BLaER1 treated with 17β-estradiol and CSF1 and Interleukin-3, amounts not matched to agents 10 nM and 100 nM (cell line): ENCODE measurements around the gene FAM222A.

Experiments used
- H3K27ac ChIP-seq, 11 experiments: shearing (Covaris generic); formaldehyde crosslinking; 2 replicates each; pipeline ENCODE4 v1.8.1; 2022
- H3K27me3 ChIP-seq, 11 experiments: shearing (Covaris generic); formaldehyde crosslinking; 2 replicates each; pipeline ENCODE4 v1.8.1; 2022
- H3K36me3 ChIP-seq, 11 experiments: shearing (Covaris generic); formaldehyde crosslinking; 2 replicates each; pipeline ENCODE4 v1.8.1; 2022
- H3K4me1 ChIP-seq, 10 experiments: shearing (Covaris generic); formaldehyde crosslinking; 2 replicates each; pipeline ENCODE4 v1.8.1; 2022
- H3K4me2 ChIP-seq, 11 experiments: shearing (Covaris generic); formaldehyde crosslinking; 2 replicates each; pipeline ENCODE4 v1.8.1; 2022
- H3K4me3 ChIP-seq, 10 experiments: shearing (Covaris generic); formaldehyde crosslinking; 2 replicates each; pipeline ENCODE4 v1.8.1; 2022
- H3K9ac ChIP-seq, 11 experiments: shearing (Covaris generic); formaldehyde crosslinking; 2 replicates each; pipeline ENCODE4 v1.8.1; 2022
- H3K9me3 ChIP-seq, 11 experiments: shearing (Covaris generic); formaldehyde crosslinking; replicated peaks in 1 of 11; 2 replicates each; pipeline ENCODE4 v1.8.1; 2022
- H4K20me1 ChIP-seq, 11 experiments: shearing (Covaris generic); formaldehyde crosslinking; 2 replicates each; pipeline ENCODE4 v1.8.1; 2022
- Cebpa-rat ChIP-seq, 11 experiments: shearing (Covaris generic); IDR thresholded peaks; 2 replicates each; pipeline ENCODE4 v1.8.1; 2022

Gene FAM222A

GRCh38 chr12:109737631-109738030 is 24.0 kb downstream of the FAM222A start:
- Histone ChIP-seq H3K4me3 (no peak overlapping the region), H3K36me3 (no peaks in the 10 kb centered on the region), H3K4me2 (no peak overlapping the region), H3K4me1 (peaks cover 0 to 17% (median 5%) of the 10 kb centered on the region in 10 experiments; a peak in 9 of 20 replicates), H3K9me3 (no peaks in the 10 kb centered on the region), H3K27me3 (no peaks in the 10 kb centered on the region), H3K27ac (no peak overlapping the region), H4K20me1 (peaks cover 0 to 79% (median 23%) of the 10 kb centered on the region in 11 experiments; a peak in 13 of 22 replicates), H3K9ac (no peak overlapping the region)
- no peak for TF ChIP-seq Cebpa-rat (IDR thresholded peaks at IDR 0.05)

DNA sequence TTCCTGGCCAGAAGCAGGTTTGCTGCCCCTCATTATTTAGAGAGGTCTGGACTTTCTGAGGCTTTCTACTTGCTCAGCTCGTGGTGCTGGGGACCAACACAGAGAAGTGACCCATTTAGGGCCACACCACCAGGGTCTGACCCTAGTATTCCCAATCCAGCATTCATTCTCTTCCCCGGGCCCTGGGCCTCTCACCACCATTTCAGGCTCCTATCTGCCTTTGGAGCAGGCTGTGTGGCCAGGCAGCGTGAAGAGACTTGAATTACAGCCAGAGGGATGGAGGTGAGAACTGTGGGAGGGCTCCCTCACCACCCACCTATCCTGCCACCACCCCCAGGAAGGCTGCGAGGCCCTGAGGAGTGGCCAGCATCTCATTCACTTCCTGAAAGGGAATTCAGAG is 24.6 kb downstream of the FAM222A start:
- no peak overlapping the region for H3K27ac ChIP-seq
- H3K4me3 ChIP-seq = no peak overlapping the region
- peaks cover 0 to 17% (median 5%) of the 10 kb centered on the region in 10 experiments; a peak in 9 of 20 replicates for H3K4me1 ChIP-seq
- no peaks in the 10 kb centered on the region for H3K27me3 ChIP-seq
- no peak for TF ChIP-seq Cebpa-rat (IDR thresholded peaks at IDR 0.05)
- H3K9ac ChIP-seq = no peak overlapping the region
- H3K4me2 ChIP-seq = no peak overlapping the region
- H3K36me3 ChIP-seq = no peaks in the 10 kb centered on the region
- no peaks in the 10 kb centered on the region for H3K9me3 ChIP-seq
- H4K20me1 ChIP-seq = peaks cover 0 to 75% (median 23%) of the 10 kb centered on the region in 11 experiments; a peak in 13 of 22 replicates

DNA sequence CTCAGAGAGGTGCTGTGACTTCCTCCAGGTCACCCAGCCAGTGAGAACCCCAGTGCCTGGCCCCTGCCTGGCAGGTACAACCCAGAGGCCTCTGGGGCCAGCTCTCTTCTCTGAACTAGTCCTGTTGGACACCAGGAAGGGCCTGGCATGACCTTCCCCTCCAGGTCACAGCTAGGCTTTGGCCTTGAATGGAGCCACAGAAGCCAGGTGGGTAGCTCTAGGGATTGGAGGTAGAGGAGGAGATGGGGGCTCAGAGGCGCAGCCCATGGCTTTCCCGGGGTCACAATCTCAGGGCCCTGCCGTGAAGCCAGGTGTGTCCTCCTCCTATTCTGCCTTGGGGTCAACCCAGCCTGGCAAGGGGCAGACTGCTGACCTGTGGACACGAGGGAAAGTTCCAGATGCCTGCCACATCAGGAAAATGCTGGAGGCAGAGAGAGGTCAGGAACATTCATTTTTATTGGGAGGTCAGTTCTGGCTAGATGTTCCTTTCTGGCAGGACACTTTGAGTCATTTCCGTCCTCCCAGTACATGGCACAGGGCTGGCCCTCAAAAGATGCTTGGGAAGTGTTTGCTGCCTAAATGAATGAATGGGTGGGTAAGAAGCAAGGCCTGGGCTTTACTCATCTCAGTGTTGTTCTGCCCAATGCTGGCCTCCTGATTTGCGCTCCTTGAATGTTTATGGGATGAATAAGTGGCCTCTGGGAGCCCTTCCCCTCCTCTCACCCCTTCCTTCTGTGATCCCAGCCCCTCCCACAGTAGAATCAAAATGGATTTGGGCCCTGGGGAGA is 25.4 kb downstream of the FAM222A start:
- Histone ChIP-seq H3K9ac (no peak overlapping the region), H3K4me2 (no peak overlapping the region), H3K4me3 (no peak overlapping the region), H3K9me3 (no peaks in the 10 kb centered on the region), H3K36me3 (no peaks in the 10 kb centered on the region), H3K27me3 (no peaks in the 10 kb centered on the region), H4K20me1 (peaks cover 0 to 73% (median 23%) of the 10 kb centered on the region in 11 experiments; a peak in 13 of 22 replicates), H3K4me1 (peaks cover 0 to 16% (median 5%) of the 10 kb centered on the region in 10 experiments; a peak in 10 of 20 replicates), H3K27ac (no peak overlapping the region)
- TF ChIP-seq Cebpa-rat (IDR thresholded peaks at IDR 0.05) = no peak

DNA sequence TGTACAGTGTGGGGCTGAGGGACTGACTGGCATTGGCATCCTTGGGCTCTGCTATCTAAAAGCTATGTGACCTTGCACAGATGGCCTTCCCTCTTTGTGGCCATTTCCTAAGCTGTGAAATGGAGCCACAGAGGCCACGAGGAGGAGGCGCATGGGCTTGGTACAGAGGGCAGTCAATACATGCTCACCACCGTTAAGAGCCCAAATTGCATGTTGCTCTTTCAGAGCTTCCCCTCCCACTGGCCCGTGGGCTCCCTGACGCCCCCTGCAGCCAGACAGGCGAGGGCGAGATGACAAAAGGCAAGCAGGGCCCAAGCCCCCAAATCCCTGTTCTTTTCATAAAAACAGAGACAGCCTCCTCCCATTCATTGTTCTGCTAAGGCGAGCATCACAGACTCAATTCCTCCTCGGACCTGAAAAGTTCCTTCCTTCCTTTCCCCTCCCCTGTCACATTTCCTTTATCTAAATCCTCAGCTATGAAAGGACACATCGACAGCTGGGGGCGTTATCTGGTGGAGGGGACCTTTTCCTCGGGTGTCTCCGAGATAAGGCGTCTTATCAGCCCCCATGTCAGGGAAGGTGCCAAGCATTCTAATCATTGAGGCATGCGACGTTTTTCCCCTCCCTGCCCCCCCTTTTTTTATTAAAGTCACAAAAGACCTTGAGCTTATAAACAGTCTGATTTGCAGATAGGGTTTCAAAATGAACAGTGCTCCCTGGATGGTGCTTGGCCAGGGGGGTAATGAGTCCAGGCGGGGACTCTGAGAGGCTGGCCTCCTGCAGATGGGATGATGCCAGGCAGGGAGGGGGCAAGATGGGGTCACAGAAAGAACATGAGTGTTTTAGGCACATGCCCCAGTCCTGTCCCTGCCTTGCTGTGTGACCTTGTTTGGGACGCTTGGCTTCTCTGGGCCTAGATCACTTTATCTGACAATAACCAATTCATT is 26.4 kb downstream of the FAM222A start:
- Histone ChIP-seq H3K9me3 (no peaks in the 10 kb centered on the region), H3K27me3 (no peaks in the 10 kb centered on the region), H3K4me1 (peaks cover 3 to 16% (median 9%) of the 10 kb centered on the region in 10 experiments; a peak in 18 of 20 replicates), H3K4me3 (no peak overlapping the region), H3K27ac (no peak overlapping the region), H3K4me2 (no peak overlapping the region), H3K36me3 (no peaks in the 10 kb centered on the region), H3K9ac (no peak overlapping the region), H4K20me1 (peaks cover 0 to 73% (median 18%) of the 10 kb centered on the region in 11 experiments; a peak in 13 of 22 replicates)
- no peak for TF ChIP-seq Cebpa-rat (IDR thresholded peaks at IDR 0.05)

GRCh38 chr12:109740694-109741245 is 27.1 kb downstream of the FAM222A start:
- Histone ChIP-seq H4K20me1 (peaks cover 0 to 65% (median 15%) of the 10 kb centered on the region in 11 experiments; a peak in 13 of 22 replicates), H3K4me2 (no peak overlapping the region), H3K4me1 (peaks cover 9 to 18% (median 17%) of the 10 kb centered on the region in 10 experiments; a peak in 18 of 20 replicates), H3K27me3 (no peaks in the 10 kb centered on the region), H3K9me3 (no peaks in the 10 kb centered on the region), H3K9ac (no peak overlapping the region), H3K27ac (no peak overlapping the region), H3K4me3 (no peak overlapping the region), H3K36me3 (no peaks in the 10 kb centered on the region)
- TF ChIP-seq Cebpa-rat (IDR thresholded peaks at IDR 0.05) = no peak

- H3K27ac ChIP-seq = no peak overlapping the region
- no peak for TF ChIP-seq Cebpa-rat (IDR thresholded peaks at IDR 0.05)
- no peaks in the 10 kb centered on the region for H3K27me3 ChIP-seq
- no peak overlapping the region for H3K4me3 ChIP-seq
- H3K36me3 ChIP-seq = no peaks in the 10 kb centered on the region
- H3K4me2 ChIP-seq = no peak overlapping the region
- H3K4me1 ChIP-seq = peaks cover 9 to 19% (median 17%) of the 10 kb centered on the region in 10 experiments; a peak in 18 of 20 replicates
- peaks cover 0 to 59% (median 14%) of the 10 kb centered on the region in 11 experiments; a peak in 10 of 22 replicates for H4K20me1 ChIP-seq
- no peaks in the 10 kb centered on the region for H3K9me3 ChIP-seq
- no peak overlapping the region for H3K9ac ChIP-seq
These were observed 27.8 kb downstream of the FAM222A start for GRCh38 chr12:109741286-109741969.

DNA sequence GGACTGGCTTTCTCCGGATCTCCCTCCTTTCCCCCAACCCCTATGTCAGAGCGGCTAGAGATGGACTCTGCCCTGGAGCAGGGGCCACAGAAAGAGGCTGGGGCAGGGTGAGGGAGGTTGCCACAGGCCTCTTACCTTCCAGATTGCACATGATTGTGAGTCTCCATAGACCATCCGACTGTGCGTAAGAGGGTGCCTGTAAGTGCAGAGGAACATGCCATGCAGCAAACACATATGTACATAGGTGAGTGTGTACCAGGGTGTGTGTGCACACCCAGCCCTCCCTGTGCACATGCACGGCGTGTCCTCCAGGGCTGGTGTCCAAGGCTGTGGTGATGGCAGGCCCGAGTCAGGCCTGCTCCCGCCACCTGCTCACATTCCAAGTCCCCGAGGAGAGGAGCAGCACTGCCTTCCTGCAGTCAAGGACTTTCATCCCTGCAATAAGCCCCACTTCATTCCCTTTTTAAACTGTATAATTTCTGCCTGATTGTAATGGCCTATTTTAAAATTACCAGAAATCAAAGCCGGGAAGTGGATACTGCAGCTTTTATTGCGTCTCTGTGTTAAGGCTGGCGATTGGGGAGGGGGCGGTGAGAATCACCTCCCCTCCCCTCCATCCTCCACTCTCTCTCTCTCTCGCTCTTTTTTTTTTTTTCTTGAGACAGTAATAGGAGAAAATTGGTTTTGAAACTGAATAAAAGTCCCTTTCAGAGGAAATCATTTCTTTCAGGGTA is 28.5 kb downstream of the FAM222A start:
- no peaks in the 10 kb centered on the region for H3K27me3 ChIP-seq
- H3K36me3 ChIP-seq = no peaks in the 10 kb centered on the region
- no peak overlapping the region for H3K4me2 ChIP-seq
- no peak overlapping the region for H3K4me3 ChIP-seq
- H3K4me1 ChIP-seq = peaks cover 9 to 19% (median 17%) of the 10 kb centered on the region in 10 experiments; a peak in 18 of 20 replicates
- H3K27ac ChIP-seq = no peak overlapping the region
- no peak for TF ChIP-seq Cebpa-rat (IDR thresholded peaks at IDR 0.05)
- peaks cover 0 to 53% (median 7%) of the 10 kb centered on the region in 11 experiments; a peak in 10 of 22 replicates for H4K20me1 ChIP-seq
- H3K9me3 ChIP-seq = no peaks in the 10 kb centered on the region
- H3K9ac ChIP-seq = no peak overlapping the region
